Measurements from ENCODE around the gene SEMA4C.

The SEMA4C gene

GRCh38 chr2:96819876-96820511, 49.9 kb downstream of the SEMA4C start:
- DNase-seq (ENCODE audit: low read depth), result no peak

- no peak for DNase-seq (ENCODE audit: low read depth)
Measured at GRCh38 chr2:96819128-96819875, 50.6 kb downstream of the SEMA4C start.

GRCh38 chr2:96817882-96818281, 52.0 kb downstream of the SEMA4C start:
- no peak for DNase-seq (ENCODE audit: low read depth)

GRCh38 chr2:96816836-96817702, 52.8 kb downstream of the SEMA4C start:
- no peak for DNase-seq (ENCODE audit: low read depth)

- peak; percentile 90 for DNase-seq (ENCODE audit: low read depth)
Measured at GRCh38 chr2:96816127-96816835, 53.6 kb downstream of the SEMA4C start, which contains the start of gene CNNM3. CNNM3 (plus strand) TSS chr2:96816268; CDS start chr2:96816278, 10 bp downstream.

- no peak for DNase-seq (ENCODE audit: low read depth)
Measured at GRCh38 chr2:96815326-96816126, 54.4 kb downstream of the SEMA4C start.

- DNase-seq (ENCODE audit: low read depth), result no peak
Measured at GRCh38 chr2:96813656-96814055, 56.2 kb downstream of the SEMA4C start.

- DNase-seq (ENCODE audit: low read depth), result no peak
Measured at GRCh38 chr2:96811917-96812316, 58.0 kb downstream of the SEMA4C start.

- no peak for DNase-seq (ENCODE audit: low read depth)
Measured at GRCh38 chr2:96810783-96811192, 59.1 kb downstream of the SEMA4C start.

- no peak for DNase-seq (ENCODE audit: low read depth)
Measured at GRCh38 chr2:96809951-96810782, 59.7 kb downstream of the SEMA4C start.
